ENCODE results near the gene HOXA7. TPM values are rescaled to one million over a fixed set of nuclear protein-coding genes. Genes with fewer than 3 reads are reported as not detected.

Gene HOXA7
- polyA plus RNA-seq, 5 donors: 4.3 to 5.4 (median 4.8) TPM

DNA sequence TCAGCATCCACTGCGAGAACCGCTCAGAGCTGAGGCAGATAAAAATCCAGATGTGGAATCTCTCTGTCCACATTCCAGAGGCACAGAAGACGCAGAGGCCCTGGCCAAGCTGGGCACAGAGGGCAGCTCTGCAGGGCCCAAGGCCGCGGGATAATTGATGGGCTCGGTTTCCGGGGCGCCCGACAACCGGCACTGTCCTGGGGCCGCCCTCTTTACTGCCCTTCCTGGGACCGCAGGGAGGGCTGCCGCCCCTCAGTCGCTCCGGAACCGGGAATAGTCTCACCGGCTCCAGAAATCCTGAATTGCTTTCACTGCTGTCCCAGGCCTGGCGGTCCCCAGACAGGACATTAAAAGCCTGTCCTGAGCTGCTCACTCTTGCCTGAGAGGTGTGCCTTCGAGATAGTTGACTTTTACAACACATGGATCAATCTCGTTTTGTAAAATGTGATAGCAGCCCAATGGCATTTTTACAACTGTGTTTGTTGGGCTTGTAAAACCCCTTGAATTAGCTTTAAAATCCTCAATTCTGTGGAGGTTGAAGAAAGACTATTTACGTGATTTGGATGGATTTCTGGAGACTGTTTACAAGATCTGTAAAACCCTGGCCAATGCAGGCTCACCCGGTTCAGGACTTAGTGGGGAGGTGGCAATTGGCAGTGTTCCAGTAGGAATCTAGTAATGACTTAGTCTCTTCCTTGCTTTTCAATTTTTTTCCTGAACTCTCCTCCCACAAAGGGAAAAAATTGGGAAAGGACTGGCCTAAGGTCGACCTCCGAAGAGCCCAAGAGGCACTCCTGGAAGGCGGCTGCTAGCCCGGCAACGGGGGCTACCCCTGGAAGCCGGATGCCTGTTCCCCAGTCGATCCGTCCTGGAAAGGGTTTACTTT lies 7.5 kb downstream of the HOXA7 start:
- peak in 1 of 2 donors; percentile 35 for DNase-seq

DNA sequence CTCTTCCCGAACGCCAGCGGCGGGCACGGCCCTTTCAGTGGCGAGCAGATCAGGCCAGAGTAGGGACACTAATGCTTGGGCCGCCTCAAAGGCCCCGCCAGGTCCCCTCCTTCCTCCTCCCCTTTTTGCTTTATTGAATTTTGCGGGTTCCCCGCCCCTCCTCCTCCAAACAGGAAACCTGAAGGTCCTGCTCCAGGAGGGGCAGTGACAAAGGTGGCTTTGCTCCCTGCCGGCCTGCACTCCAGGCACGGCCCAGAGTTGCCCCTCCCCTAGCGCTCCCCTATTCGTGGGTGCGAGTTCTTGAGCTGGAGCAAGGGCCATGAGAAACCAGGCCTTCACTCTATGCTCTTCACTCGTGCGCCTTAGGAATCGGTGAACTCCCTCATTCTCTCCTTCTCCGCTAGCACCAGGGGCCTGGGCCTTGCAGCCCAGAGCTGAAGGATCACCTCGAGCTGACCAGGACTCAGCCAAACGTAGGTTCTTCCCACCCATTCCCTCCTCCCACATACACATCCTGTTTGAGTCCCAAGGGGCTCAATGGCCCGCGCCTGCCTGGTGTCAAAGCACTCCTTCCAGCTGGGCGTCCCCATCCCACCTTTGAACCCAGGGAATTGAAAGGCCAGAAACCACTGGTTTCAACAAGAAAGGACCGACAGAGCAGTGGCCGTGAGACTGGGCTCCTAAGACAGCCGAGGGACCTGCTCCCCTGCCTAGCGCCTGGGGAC lies 8.3 kb downstream of the HOXA7 start:
- DNase-seq: peak in 1 of 2 donors; percentile 51

- peak in 1 of 2 donors; percentile 82 for DNase-seq
Measured at GRCh38 chr7:27147199-27148030, 9.1 kb downstream of the HOXA7 start, which contains the start of gene HOXA6. Gene HOXA6, minus strand, starts transcription at chr7:27147774. Its CDS starts 25 bp downstream, at chr7:27147749.

GRCh38 chr7:27146491-27147198 lies 9.8 kb downstream of the HOXA7 start:
- DNase-seq: peak in 1 of 2 donors; percentile 42

- DNase-seq: peak in 1 of 2 donors; percentile 39
Measured at GRCh38 chr7:27145914-27146412, 10.5 kb downstream of the HOXA7 start.

GRCh38 chr7:27145165-27145913 lies 11.1 kb downstream of the HOXA7 start:
- DNase-seq: peak in 1 of 2 donors; percentile 36

DNA sequence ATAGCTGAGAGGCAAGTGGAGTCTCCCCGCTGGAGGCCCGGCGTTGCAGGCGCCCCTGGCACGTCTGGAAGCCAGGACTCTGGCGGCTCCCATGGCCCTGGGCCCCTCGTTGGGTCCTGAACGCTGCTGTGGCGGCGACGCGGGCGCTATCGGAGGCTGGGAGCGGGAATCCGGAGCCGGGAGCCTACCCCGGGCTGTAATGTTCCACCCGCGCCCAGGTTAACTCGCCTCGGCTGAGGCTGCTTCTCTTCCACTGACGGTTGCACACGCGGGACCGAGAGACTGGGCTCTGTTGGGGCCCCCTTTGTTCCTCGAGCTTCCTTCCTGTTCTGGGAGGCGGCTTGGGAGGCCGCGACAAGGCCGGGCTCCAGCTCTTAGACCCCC lies 11.7 kb downstream of the HOXA7 start:
- peak in 1 of 2 donors; percentile 52 for DNase-seq

GRCh38 chr7:27143950-27144780 lies 12.3 kb downstream of the HOXA7 start:
- no peak for DNase-seq

DNA sequence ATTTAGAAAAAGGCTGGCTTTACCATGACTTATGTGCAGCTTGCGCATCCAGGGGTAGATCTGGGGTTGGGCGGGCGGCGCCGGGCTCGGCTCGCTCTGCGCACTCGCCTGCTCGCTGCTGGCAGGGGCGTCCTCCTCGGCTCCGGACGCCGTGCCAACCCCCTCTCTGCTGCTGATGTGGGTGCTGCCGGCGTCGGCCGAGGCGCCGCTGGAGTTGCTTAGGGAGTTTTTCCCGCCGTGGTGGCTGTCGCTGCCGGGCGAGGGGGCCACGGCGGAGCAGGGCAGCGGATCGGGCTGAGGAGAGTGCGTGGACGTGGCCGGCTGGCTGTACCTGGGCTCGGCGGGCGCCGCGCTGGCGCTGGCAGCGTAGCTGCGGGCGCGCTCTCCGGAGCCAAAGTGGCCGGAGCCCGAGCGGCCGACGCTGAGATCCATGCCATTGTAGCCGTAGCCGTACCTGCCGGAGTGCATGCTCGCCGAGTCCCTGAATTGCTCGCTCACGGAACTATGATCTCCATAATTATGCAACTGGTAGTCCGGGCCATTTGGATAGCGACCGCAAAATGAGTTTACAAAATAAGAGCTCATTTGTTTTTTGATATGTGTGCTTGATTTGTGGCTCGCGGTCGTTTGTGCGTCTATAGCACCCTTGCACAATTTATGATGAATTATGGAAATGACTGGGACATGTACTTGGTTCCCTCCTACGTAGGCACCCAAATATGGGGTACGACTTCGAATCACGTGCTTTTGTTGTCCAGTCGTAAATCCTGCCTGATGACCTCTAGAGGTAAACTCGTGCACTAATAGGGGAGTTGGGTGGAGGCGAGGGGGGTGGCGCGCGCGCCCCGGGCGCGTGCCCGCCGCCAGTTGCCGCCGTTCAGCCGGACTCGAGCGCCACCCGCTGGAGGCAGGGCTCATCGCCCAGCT lies 13.2 kb downstream of the HOXA7 start, which contains the start of gene HOXA5:
Gene HOXA5 (minus strand): TSS at position 659 of the 927 bp plus-strand sequence. CDS start 74 bp downstream, at position 585.
- DNase-seq: peak; percentile 91 to 96

GRCh38 chr7:27142580-27143022 lies 13.9 kb downstream of the HOXA7 start:
- DNase-seq: no peak

- DNase-seq: peak in 1 of 2 donors; percentile 43
Measured at GRCh38 chr7:27141923-27142579, 14.4 kb downstream of the HOXA7 start.

DNA sequence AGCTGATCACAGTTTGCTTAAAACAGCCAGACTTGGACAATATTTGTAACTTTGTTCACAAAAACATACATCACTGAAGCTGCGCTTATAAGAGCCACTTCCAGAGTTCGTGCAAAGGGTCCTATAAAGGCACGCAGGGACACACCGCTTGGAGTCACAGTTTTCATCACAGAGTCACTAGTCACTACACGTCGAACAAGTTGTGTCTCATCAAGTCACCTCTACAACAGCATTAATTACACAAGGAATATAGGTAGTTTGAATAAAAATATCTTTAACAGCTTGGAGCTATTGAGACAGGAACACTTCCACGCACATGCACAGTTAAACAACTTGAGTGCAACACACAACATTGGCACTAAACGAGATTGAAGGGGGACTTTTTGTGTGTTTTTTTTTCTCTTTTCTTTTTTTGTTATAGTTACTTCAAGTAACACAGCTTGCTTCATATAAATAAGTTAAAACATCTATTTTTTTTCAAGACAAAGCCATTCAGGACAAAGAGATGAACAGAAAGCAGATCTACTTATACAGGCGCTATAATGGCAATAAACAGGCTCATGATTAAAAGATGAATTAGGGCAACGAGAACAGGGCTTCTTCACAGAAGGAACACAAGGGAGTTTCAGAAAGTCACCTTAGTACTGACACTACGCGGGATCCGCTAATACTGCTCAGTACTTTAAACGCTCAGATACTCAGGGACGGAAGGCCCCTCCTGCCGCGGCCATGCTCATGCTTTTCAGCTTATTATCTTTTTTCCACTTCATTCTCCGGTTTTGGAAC lies 15.1 kb downstream of the HOXA7 start:
- peak in 1 of 2 donors; percentile 49 for DNase-seq

DNA sequence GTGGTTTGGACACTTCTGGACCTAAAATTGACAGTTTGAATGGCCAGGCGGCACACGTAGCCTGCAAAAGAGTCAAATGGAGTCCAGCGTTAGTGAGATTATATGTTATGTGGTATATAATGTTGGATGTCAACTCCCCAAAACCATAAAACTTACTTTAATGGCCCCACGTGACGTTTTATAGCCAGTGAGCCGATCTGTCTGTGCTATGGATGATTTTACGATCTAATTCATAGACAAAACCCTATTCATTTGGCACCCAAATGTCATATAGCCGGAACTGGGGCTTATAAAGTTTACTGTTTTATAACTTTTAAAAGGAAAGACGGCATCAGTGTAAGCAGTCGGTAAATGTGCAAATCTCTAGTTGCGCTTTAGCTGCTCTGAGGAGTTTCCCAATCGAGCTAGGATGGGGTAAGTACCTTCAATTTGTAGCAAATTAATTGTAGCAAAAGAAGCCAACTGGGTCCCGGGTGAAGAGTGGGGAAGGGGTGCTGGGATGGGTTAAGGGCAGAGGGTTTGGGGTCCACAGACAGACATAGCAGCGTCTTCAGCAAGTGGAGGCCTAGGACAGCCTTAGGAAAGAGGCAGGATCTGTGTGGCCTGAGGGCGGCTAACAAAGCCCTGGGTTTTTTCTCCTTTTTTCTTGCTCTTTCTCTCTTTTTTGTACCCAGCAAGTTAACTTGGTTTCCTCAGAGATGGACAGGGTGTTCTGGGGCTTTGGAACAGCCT lies 16.2 kb downstream of the HOXA7 start:
- DNase-seq: peak in 1 of 2 donors; percentile 42

DNA sequence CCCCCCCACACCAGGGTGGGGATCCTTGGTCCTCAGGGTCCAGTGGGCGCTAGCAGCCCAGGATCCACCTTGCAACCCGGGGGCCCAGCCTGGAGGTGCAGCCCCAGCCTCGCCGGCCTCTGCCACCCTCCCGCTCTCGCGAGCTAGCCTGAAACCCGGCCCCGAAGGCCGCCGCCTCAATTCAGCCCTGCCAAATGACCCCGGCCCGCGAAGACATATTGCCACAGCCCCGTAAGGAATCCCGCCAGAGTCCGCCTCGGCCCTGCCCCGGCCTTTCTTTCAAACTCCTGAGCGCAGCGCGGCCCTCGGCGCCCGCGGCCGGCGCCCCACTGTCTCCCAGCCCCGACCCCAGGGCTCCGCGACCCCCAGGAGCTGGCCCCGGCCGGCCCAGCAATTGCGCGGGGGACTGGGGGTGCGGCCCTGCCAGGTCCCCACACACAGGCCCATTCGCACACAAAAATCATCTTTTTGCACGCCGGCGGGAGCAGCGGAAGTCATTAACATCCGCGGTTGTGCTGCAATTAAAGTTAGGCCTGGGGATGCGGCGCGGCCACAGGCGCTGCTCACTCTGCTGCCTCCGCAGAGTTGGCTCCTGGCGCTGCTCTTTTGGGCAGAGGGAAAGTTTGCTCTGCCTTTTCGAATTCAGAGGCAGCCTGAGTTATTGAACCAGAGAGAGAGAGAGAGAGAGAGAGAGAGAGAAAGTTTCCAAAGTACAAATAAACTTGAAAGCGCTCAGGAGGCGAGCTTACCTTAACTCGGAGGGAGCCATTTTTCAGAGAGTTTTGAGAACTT lies 16.9 kb downstream of the HOXA7 start:
- peak in 1 of 2 donors; percentile 26 for DNase-seq

- DNase-seq: peak in 1 of 2 donors; percentile 38
Measured at GRCh38 chr7:27138985-27139333, 17.5 kb downstream of the HOXA7 start.
